Measurements from ENCODE around the gene CAPZB. TPM values are rescaled to one million over a fixed set of nuclear protein-coding genes. Genes with fewer than 3 reads are reported as not detected.

Gene CAPZB
- total and polyA plus RNA-seq, 11 donors: 77.8 to 348 (median 237) TPM

GRCh38 chr1:19385221-19385620, 100.1 kb downstream of the CAPZB start:
- Histone ChIP-seq H3K4me3 (no peak overlapping the region), H3K4me1 (peaks cover 10 to 58% (median 39%) of the 10 kb centered on the region in 12 donors), H3K9me3 (no peaks in the 10 kb centered on the region), H3K27ac (peak overlapping the region in 7 of 12 donors; percentile 28 to 64 (median 37)), H3K36me3 (peaks cover 0 to 61% (median 38%) of the 10 kb centered on the region in 9 donors), H3K27me3 (no peaks in the 10 kb centered on the region)
- 73 to 91% (median 87%) methylated on average over 9 of the region's 9 CpGs for WGBS, 4 donors
- DNase-seq (no peak), ATAC-seq (no peak)
- TF ChIP-seq POLR2A (IDR thresholded peaks at IDR 0.05): no peak
- no peak for TF ChIP-seq CTCF (IDR thresholded peaks at IDR 0.05)
- intact Hi-C loops (cut with DNase I): loop anchor here in 2 of 10 donors (5.0 kb wide), 2 partner anchors 43 to 97 kb away; no protein-coding TSS in a partner anchor

GRCh38 chr1:19384772-19385187, 100.6 kb downstream of the CAPZB start:
- Histone ChIP-seq H3K36me3 (peaks cover 0 to 65% (median 42%) of the 10 kb centered on the region in 9 donors), H3K4me1 (peaks cover 10 to 54% (median 35%) of the 10 kb centered on the region in 12 donors), H3K27ac (peak overlapping the region in 1 of 12 donors; percentile 30), H3K27me3 (no peaks in the 10 kb centered on the region), H3K9me3 (no peaks in the 10 kb centered on the region), H3K4me3 (no peak overlapping the region)
- ATAC-seq (no peak), DNase-seq (no peak)
- 93 to 99% (median 98%) methylated on average over 7 of the region's 7 CpGs for WGBS, 4 donors
- TF ChIP-seq POLR2A (IDR thresholded peaks at IDR 0.05): no peak
- TF ChIP-seq CTCF (IDR thresholded peaks at IDR 0.05): no peak
- intact Hi-C loops (cut with DNase I): loop anchor here in 2 of 10 donors (5.0 kb wide), 2 partner anchors 42 to 98 kb away; no protein-coding TSS in a partner anchor

GRCh38 chr1:19384113-19384512, 101.2 kb downstream of the CAPZB start:
- 54 to 68% (median 60%) methylated on average over 4 of the region's 4 CpGs for WGBS, 4 donors
- ATAC-seq (peak in 3 of 4 donors; percentile 52 to 58 (median 56)), DNase-seq (peak in 4 of 5 donors; percentile 52 to 64 (median 61))
- Histone ChIP-seq H3K9me3 (no peaks in the 10 kb centered on the region), H3K4me1 (peaks cover 10 to 49% (median 33%) of the 10 kb centered on the region in 12 donors), H3K27ac (peak overlapping the region in 1 of 12 donors; percentile 30), H3K36me3 (peaks cover 0 to 72% (median 48%) of the 10 kb centered on the region in 9 donors), H3K4me3 (no peak overlapping the region), H3K27me3 (no peaks in the 10 kb centered on the region)
- TF ChIP-seq CTCF (IDR thresholded peaks at IDR 0.05) (no peak), POLR2A (IDR thresholded peaks at IDR 0.05) (no peak)
- intact Hi-C loops (cut with DNase I): no loop called here

GRCh38 chr1:19382222-19382621, 103.1 kb downstream of the CAPZB start:
- intact Hi-C loops (cut with DNase I): no loop called here
- no peak overlapping the region for H3K4me3 ChIP-seq
- no peak for TF ChIP-seq POLR2A (IDR thresholded peaks at IDR 0.05)
- TF ChIP-seq CTCF (IDR thresholded peaks at IDR 0.05): no peak
- peaks cover 10 to 35% (median 30%) of the 10 kb centered on the region in 12 donors for H3K4me1 ChIP-seq
- ATAC-seq (no peak), DNase-seq (no peak)
- peaks cover 2 to 90% (median 66%) of the 10 kb centered on the region in 9 donors for H3K36me3 ChIP-seq
- no peaks in the 10 kb centered on the region for H3K27me3 ChIP-seq
- H3K27ac ChIP-seq: peak overlapping the region in 1 of 12 donors; percentile 17
- no peaks in the 10 kb centered on the region for H3K9me3 ChIP-seq
- 78 to 85% (median 80%) methylated on average over 4 of the region's 4 CpGs for WGBS, 4 donors
